Heart left ventricle (tissue), 13 donors: ENCODE measurements around the gene HCN2.
"Not testable (repeated sequence)": the region's sequence is repeated elsewhere in the genome, so short reads cannot be mapped to it uniquely, and the experiment has no call there.

Source experiments
- POLR2A ChIP-seq, 2 donors: fragments of 450-650 bp; IDR thresholded peaks; one replicate each; pipeline ENCODE4 v1.6.1; 2017; ENCODE audit warnings: antibody characterized with exemption in 2 of 2, mild to moderate bottlenecking in 2 of 2, moderate library complexity in 2 of 2
- TF ChIP-seq, protein P1 (sequence below), 12 donors: fragments of 200-600 bp; sonication (generic) in 4 of 12; IDR thresholded peaks; one replicate each; pipeline versions ENCODE4 v1.5.0 to v1.8.0; 2018 to 2022; ENCODE audit warnings: antibody characterized with exemption in 12 of 12, mild to moderate bottlenecking in 5 of 12
- donor health status: ischemic (EF 13 %, LVEDD 7.1; RV severe dilation, severe dysfunction).
- donor health status: DM: no; HTN: yes; CAD: no.
- donor health status: DM: no; HTN: no; CAD: no.
- donor health status: ischemic (EF 25% LVEDD 6.9; RV normal size, moderate dysfunction).
- donor health status: ischemic (EF 25% LVEDD 5.7; RV mildly dilated, moderate dysfunction).
- donor health status: ischemic (EF 35%, LVEDD 5.7; RV mildly dilated, moderate dysfunction).
- donor health status: nonischemic (EF 11% LVEDD 7.7; RV severe dilation, severe dysfunction).
- donor health status: DM: yes; HTN: yes; CAD: no.
- donor health status: PGD.
- donor health status: ischemic (EF 29% LVEDD 5.4; RV normal size, mild dysfunction).
- donor health status: nonischemic (EF 23%, LVEDD 6.1; RV moderate dilation, normal function).

DNA sequence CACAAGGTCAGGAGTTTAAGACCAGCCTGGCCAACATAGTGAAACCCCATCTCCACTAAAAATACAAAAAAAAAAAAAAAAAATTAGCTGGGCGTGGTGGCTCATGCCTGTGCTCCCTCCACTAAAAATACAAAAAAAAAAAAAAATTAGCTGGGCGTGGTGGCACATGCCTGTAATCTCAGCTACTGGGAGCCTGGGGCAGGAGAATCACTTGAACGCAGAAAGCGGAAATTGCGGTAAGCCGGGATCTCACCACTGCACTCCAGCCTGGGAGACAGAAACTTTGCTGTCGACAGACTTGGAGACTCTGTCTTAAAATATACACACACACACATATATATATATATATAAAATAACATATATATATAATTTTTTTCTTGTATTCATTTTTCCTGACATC, 36.9 kb downstream of the HCN2 start:
- TF ChIP-seq, protein P1, sequence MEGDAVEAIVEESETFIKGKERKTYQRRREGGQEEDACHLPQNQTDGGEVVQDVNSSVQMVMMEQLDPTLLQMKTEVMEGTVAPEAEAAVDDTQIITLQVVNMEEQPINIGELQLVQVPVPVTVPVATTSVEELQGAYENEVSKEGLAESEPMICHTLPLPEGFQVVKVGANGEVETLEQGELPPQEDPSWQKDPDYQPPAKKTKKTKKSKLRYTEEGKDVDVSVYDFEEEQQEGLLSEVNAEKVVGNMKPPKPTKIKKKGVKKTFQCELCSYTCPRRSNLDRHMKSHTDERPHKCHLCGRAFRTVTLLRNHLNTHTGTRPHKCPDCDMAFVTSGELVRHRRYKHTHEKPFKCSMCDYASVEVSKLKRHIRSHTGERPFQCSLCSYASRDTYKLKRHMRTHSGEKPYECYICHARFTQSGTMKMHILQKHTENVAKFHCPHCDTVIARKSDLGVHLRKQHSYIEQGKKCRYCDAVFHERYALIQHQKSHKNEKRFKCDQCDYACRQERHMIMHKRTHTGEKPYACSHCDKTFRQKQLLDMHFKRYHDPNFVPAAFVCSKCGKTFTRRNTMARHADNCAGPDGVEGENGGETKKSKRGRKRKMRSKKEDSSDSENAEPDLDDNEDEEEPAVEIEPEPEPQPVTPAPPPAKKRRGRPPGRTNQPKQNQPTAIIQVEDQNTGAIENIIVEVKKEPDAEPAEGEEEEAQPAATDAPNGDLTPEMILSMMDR (IDR thresholded peaks at IDR 0.05) = not testable (repeated sequence)
- TF ChIP-seq POLR2A (IDR thresholded peaks at IDR 0.05) = not testable (repeated sequence)
